Right lobe of liver (tissue), 6 donors: ENCODE data around the gene CUEDC2. TPM values are rescaled to one million over a fixed set of nuclear protein-coding genes. Genes with fewer than 3 reads are reported as not detected.

Experiments
- ATAC-seq, 4 donors: fragments of 200-7000 bp; cut with Tn5 transposase; one replicate each; pipeline ENCODE4 v1.9.1; 2020; ENCODE audit warnings: mild to moderate bottlenecking in 4 of 4, moderate library complexity in 4 of 4
- DNase-seq, 3 donors: peaks; one replicate each; pipeline ENCODE4 v3.0.0-alpha.2; 2020
- H3K27ac ChIP-seq, 3 donors: fragments of 200-600 bp; one replicate each; pipeline ENCODE4 v1.8.0; 2022
- H3K27me3 ChIP-seq, 2 donors: fragments of 200-600 bp; one replicate each; pipeline ENCODE4 v1.8.0; 2022
- H3K36me3 ChIP-seq, 4 donors: fragments of 200-600 bp; sonication (generic) in 1 of 4; one replicate each; pipeline versions ENCODE4 v1.5.1 to v1.8.0; 2017 to 2022; ENCODE audit warnings: control low read depth in 1 of 4
- H3K4me1 ChIP-seq, 4 donors: fragments of 200-600 bp; sonication (generic) in 1 of 4; one replicate each; pipeline versions ENCODE4 v1.5.1 to v1.8.0; 2017 to 2022; ENCODE audit warnings: control low read depth in 1 of 4
- H3K4me3 ChIP-seq, 3 donors: fragments of 200-600 bp; one replicate each; pipeline ENCODE4 v1.8.0; 2022
- H3K9me3 ChIP-seq, 4 donors: fragments of 200-600 bp; sonication (generic) in 1 of 4; one replicate each; pipeline versions ENCODE4 v1.5.1 to v1.8.0; 2017 to 2022; ENCODE audit warnings: control low read depth in 1 of 4
- CTCF ChIP-seq, 4 donors: fragments of 200-600 bp in 3 of 4; fragments of 450-650 bp in 1 of 4; IDR thresholded peaks; one replicate each; pipeline versions ENCODE4 v1.5.1 to v1.8.0; 2016 to 2022; ENCODE audit warnings: antibody characterized with exemption in 4 of 4, mild to moderate bottlenecking in 2 of 4
- POLR2A ChIP-seq: fragments of 450-650 bp; IDR thresholded peaks from one replicate; pipeline ENCODE4 v1.6.1; 2017; ENCODE audit warnings: antibody characterized with exemption, mild to moderate bottlenecking
- WGBS: methylation state at CpG from one replicate; pipeline ENCODE4 v1.1.6; 2018; ENCODE audit warnings: low coverage, low lambda C conversion rate; ENCODE audit not compliant: insufficient coverage; ENCODE audit errors: missing lambda C conversion rate; 5-methylcytosine and 5-hydroxymethylcytosine counted together
- intact Hi-C, 2 donors: fragments of 100-400 bp; cut with DNase I; formaldehyde crosslinking; loops; one replicate each; pipeline versions ENCODE4 v1.11.2 to v1.14.1; 2022
- total RNA-seq, 6 experiments: library from RNA; depleted of rRNA in 2 of 6; stranded (reverse); fragments of >200 nt in 2 of 6; fragmentation: NEBNext Ultra II Directional in 3 of 6; extraction: Animal tissue kit (Norgen Biotek cat#: 25700) in 3 of 6; gene quantifications; one replicate each; pipeline versions ENCODE4 v1.1.0 to v1.2.4, GENCODE V29; 2016 to 2023
- donor health status: DM: no; HTN: yes; CAD: no.
- donor health status: DM: no; HTN: no; CAD: no.
- donor health status: DM: no; HTN: no; CAD: no.
- donor health status: DM: no; HTN: yes; CAD: no.
- donor health status: DM: no; HTN: yes; CAD: no.

The CUEDC2 gene
- total RNA-seq, 6 experiments from 2014 or later = 23.0 to 32.1 (median 26.8) TPM

DNA sequence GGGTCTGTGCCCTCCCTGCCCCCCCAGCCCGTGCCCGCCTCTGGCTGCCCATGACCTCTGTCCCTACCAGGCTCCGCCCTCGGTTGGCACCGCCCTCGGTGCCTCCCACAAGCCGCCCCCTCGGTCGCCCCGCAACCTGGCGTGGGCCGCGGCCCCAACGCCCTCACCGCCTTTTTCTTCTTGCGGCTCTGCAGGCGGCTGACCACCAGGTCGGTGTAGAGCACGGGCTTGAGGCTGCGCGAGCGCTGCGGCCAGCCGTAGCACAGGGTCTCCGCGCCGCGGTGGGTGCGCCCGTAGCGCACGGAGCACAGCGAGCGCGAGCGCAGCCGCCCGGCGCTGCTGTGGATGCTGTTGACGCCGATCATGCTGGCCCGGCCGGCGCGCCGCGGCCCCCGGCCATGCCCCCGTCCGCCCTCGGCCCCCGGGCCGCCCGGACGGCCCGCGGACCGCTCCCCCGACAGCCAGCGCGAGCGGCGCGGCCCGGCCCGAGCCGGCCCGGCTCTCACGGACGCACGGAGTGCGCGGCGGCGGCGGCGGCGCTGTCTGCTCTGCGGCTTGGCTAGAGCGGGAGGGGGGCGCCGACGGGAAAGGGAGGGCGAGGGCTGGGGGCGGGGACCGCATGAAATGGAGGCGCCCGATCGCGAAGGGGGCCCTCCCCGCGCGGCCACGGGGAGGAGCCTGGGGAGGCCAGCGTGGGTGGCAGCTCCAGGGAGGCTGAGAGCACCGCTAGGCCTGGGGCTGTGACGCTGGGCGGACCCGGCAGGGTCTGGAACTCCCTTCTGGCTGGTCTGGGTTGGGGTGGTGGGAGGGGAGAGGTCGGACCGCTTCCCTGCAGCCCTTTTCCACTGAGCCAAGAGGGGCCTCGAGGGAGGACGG lies 23.4 kb downstream of the CUEDC2 start:
- Histone ChIP-seq H3K36me3 (no peaks in the 10 kb centered on the region), H3K4me3 (no peak overlapping the region), H3K27me3 (peaks cover 11 to 14% of the 10 kb centered on the region in 2 donors), H3K4me1 (no peaks in the 10 kb centered on the region), H3K27ac (no peak overlapping the region), H3K9me3 (no peaks in the 10 kb centered on the region)
- intact Hi-C loops = no loop called here
- ATAC-seq (peak; percentile 14 to 48 (median 34)), DNase-seq (peak in 1 of 3 donors; percentile 47)
- WGBS = under 1% methylated on average over 28 of the region's 103 CpGs
- no peak for TF ChIP-seq POLR2A
- no peak for TF ChIP-seq CTCF (IDR thresholded peaks at IDR 0.05)

- 60% methylated on average over 8 of the region's 14 CpGs for WGBS
- Histone ChIP-seq H3K36me3 (no peaks in the 10 kb centered on the region), H3K27ac (no peak overlapping the region), H3K9me3 (no peaks in the 10 kb centered on the region), H3K4me3 (no peak overlapping the region), H3K27me3 (peaks cover 11 to 14% of the 10 kb centered on the region in 2 donors), H3K4me1 (no peaks in the 10 kb centered on the region)
- DNase-seq (no peak), ATAC-seq (no peak)
- TF ChIP-seq CTCF (IDR thresholded peaks at IDR 0.05) (no peak), POLR2A (no peak)
- intact Hi-C loops = no loop called here
Measured at GRCh38 chr10:102408131-102408727, 24.1 kb downstream of the CUEDC2 start.

DNA sequence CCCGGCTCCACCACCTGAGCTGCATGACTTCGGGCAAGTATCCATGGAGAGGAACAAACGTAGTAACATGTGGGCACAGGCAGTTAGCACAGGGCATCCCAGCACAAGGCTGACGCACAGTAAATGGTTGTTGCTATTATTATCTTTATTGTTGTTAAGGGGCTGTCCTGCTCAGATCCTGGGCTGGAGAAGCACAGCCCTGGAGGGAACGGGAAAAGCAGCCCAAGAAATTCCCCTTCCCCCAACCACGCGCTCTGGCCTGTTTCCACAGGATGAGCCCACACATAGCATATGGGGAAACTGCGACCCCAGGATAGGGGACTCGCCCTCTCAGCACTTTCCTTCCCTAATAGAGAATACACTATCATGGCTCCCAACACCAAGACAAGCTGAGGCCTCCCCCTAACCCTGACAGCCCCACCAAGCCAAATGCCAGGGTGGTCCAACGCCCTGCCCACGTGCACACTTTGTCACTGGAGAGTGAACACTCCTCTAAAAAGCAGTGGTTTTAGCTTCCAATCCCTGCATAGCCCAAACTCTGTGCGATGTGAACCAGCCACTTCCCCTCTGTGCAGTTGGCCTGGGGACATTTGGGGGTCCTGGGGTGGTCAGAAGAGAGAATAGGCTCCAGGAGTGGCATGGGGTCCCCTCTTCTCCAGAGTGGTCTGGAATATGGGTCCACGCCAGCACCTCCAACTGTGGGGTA lies 24.8 kb downstream of the CUEDC2 start:
- DNase-seq (no peak), ATAC-seq (no peak)
- WGBS = 100% methylated on average over 1 of the region's 13 CpGs
- peaks cover 0 to 2% (median 0%) of the 10 kb centered on the region in 4 donors for H3K36me3 ChIP-seq
- H3K27me3 ChIP-seq = peaks cover 11 to 14% of the 10 kb centered on the region in 2 donors
- intact Hi-C loops = no loop called here
- TF ChIP-seq POLR2A (no peak), CTCF (IDR thresholded peaks at IDR 0.05) (no peak)
- H3K9me3 ChIP-seq = no peaks in the 10 kb centered on the region
- no peak overlapping the region for H3K4me3 ChIP-seq
- no peaks in the 10 kb centered on the region for H3K4me1 ChIP-seq
- no peak overlapping the region for H3K27ac ChIP-seq

GRCh38 chr10:102406815-102407214 lies 25.6 kb downstream of the CUEDC2 start:
- no peak for TF ChIP-seq POLR2A
- TF ChIP-seq CTCF (IDR thresholded peaks at IDR 0.05) = no peak
- intact Hi-C loops = no loop called here

More at GRCh38 chr10:102406815-102407214, 25.6 kb downstream of the CUEDC2 start:
- 100% methylated on average over 1 of the region's 2 CpGs for WGBS
- Histone ChIP-seq H3K27ac (no peak overlapping the region), H3K27me3 (peaks cover 11 to 14% of the 10 kb centered on the region in 2 donors), H3K4me1 (no peaks in the 10 kb centered on the region), H3K36me3 (peaks cover 0 to 10% (median 0%) of the 10 kb centered on the region in 4 donors), H3K4me3 (no peak overlapping the region), H3K9me3 (no peaks in the 10 kb centered on the region)
- DNase-seq (no peak), ATAC-seq (no peak)
